ENCODE measurements around the gene DTHD1. TPM values are rescaled to one million over a fixed set of nuclear protein-coding genes. Genes with fewer than 3 reads are reported as not detected.

The DTHD1 gene
- total RNA-seq, result not detected in 2 replicates

GRCh38 chr4:36281384-36282106, at the start of gene DTHD1:
Gene DTHD1 (plus strand): TSS chr4:36281616. CDS start chr4:36281759, 143 bp downstream.

GRCh38 chr4:36244257-36245082, 36.9 kb upstream of the DTHD1 start, which contains the start of gene ARAP2:
Gene ARAP2 (minus strand): TSS chr4:36244514. CDS start chr4:36229486, 15,028 bp downstream.

Other genes starting within 250 kb of the DTHD1 start
- 0.06 and 0.40 TPM in 2 replicates for gene ARAP2, start 37.1 kb upstream of the DTHD1 start, total RNA-seq

Data from aortic smooth muscle cell (primary cell).